ENCODE results near the gene PRAMEF12.
"Not testable (repeated sequence)": the region's sequence is repeated elsewhere in the genome, so short reads cannot be mapped to it uniquely, and the experiment has no call there.

PRAMEF12 gene

GRCh38 chr1:12819061-12819460 is 45.5 kb downstream of the PRAMEF12 start:
- not testable (repeated sequence) for H3K36me3 ChIP-seq (ENCODE audit: insufficient read depth, low read length); H2AFZ ChIP-seq (ENCODE audit: low read depth, low read length); H3K4me1 ChIP-seq (ENCODE audit: insufficient read depth, low read length); H3K4me3 ChIP-seq (ENCODE audit: low read length); H3K9me3 ChIP-seq (ENCODE audit: low read length); H3K27me3 ChIP-seq (ENCODE audit: insufficient read depth, low read length)
